ENCODE results near the gene IGFLR1. TPM values are rescaled to one million over a fixed set of nuclear protein-coding genes. Genes with fewer than 3 reads are reported as not detected.

The IGFLR1 gene
- total RNA-seq, 2 donors from 2014 or later: 1.8 to 6.4 TPM

- H3K27me3 ChIP-seq: no peaks in the 10 kb centered on the region
- H3K9me3 ChIP-seq: no peaks in the 10 kb centered on the region
- peak within 1 kb of the TSS; percentile 82 to 87 for H3K27ac ChIP-seq
- TF ChIP-seq CTCF (IDR thresholded peaks at IDR 0.05): no peak
- peak; percentile 100 for DNase-seq (ENCODE audit: low spot score)
- H3K4me1 ChIP-seq: peaks cover 0 to 44% of the 10 kb centered on the region in 2 donors
- peak within 1 kb of the TSS; percentile 88 to 94 for H3K4me3 ChIP-seq
- H3K36me3 ChIP-seq: peaks cover 15% of the 10 kb centered on the region
Observed at GRCh38 chr19:35748106-35749020, 6.1 kb upstream of the IGFLR1 start, which contains the start of gene LIN37. LIN37 (plus strand) TSS chr19:35748576; CDS start chr19:35748725, 149 bp downstream.

GRCh38 chr19:35746531-35746930, 4.3 kb upstream of the IGFLR1 start:
- Histone ChIP-seq H3K27ac (no peak overlapping the region), H3K27me3 (no peaks in the 10 kb centered on the region), H3K9me3 (no peaks in the 10 kb centered on the region), H3K4me3 (no peak overlapping the region), H3K36me3 (no peaks in the 10 kb centered on the region), H3K4me1 (peaks cover 0 to 44% of the 10 kb centered on the region in 2 donors)
- DNase-seq (ENCODE audit: low spot score): no peak
- TF ChIP-seq CTCF (IDR thresholded peaks at IDR 0.05): no peak

- no peaks in the 10 kb centered on the region for H3K9me3 ChIP-seq
- DNase-seq (ENCODE audit: low spot score): no peak
- H3K27me3 ChIP-seq: no peaks in the 10 kb centered on the region
- no peak for TF ChIP-seq CTCF (IDR thresholded peaks at IDR 0.05)
- peaks cover 0 to 46% of the 10 kb centered on the region in 2 donors for H3K4me1 ChIP-seq
- H3K36me3 ChIP-seq: no peaks in the 10 kb centered on the region
- peak overlapping the region; percentile 78 to 94 for H3K4me3 ChIP-seq
- H3K27ac ChIP-seq: peak overlapping the region; percentile 100
Observed at GRCh38 chr19:35746087-35746462, 3.8 kb upstream of the IGFLR1 start.

- DNase-seq (ENCODE audit: low spot score): peak; percentile 99
- H3K4me1 ChIP-seq: peaks cover 0 to 51% of the 10 kb centered on the region in 2 donors
- TF ChIP-seq CTCF (IDR thresholded peaks at IDR 0.05): no peak
- no peaks in the 10 kb centered on the region for H3K27me3 ChIP-seq
- H3K27ac ChIP-seq: peak within 1 kb of the TSS; percentile 100
- H3K9me3 ChIP-seq: no peaks in the 10 kb centered on the region
- H3K4me3 ChIP-seq: peak within 1 kb of the TSS; percentile 78 to 94
- H3K36me3 ChIP-seq: no peaks in the 10 kb centered on the region
Observed at GRCh38 chr19:35745328-35746086, 3.3 kb upstream of the IGFLR1 start, which contains the start of the genes PSENEN and U2AF1L4. PSENEN (plus strand) TSS chr19:35745651; CDS start chr19:35745931, 280 bp downstream. U2AF1L4 (minus strand) TSS chr19:35745418; CDS start chr19:35745391, 27 bp downstream.

GRCh38 chr19:35744430-35745327, 2.4 kb upstream of the IGFLR1 start:
- peak in 1 of 2 donors; percentile 69 for TF ChIP-seq CTCF (IDR thresholded peaks at IDR 0.05)
- Histone ChIP-seq H3K27me3 (no peaks in the 10 kb centered on the region), H3K27ac (peak overlapping the region; percentile 100), H3K4me1 (peaks cover 0 to 53% of the 10 kb centered on the region in 2 donors), H3K4me3 (peak overlapping the region; percentile 78 to 94), H3K36me3 (no peaks in the 10 kb centered on the region), H3K9me3 (no peaks in the 10 kb centered on the region)
- DNase-seq (ENCODE audit: low spot score): peak; percentile 98

All from right atrium auricular region (tissue), 2 donors.